Right renal cortex interstitium (tissue), 3 donors: ENCODE data around the gene TRIP11. TPM values are rescaled to one million over a fixed set of nuclear protein-coding genes. Genes with fewer than 3 reads are reported as not detected.
"Not testable (repeated sequence)": the region's sequence is repeated elsewhere in the genome, so short reads cannot be mapped to it uniquely, and the experiment has no call there.

Experiments used
- DNase-seq, 3 donors: peaks; one replicate each; pipeline ENCODE4 v3.0.0-alpha.2; 2013; ENCODE audit warnings: low read depth in 3 of 3, low spot score in 2 of 3
- polyA plus RNA-seq, 3 donors: library from polyadenylated mRNA; unstranded; fragments of 120-200 nt; gene quantifications; one replicate each; pipeline ENCODE4 v1.2.1, GENCODE V29; 2013; ENCODE audit not compliant: insufficient read length in 3 of 3

The TRIP11 gene
- 10 to 100 TPM; 39.9 to 46.3 (median 45.3) TPM for polyA plus RNA-seq

GRCh38 chr14:92039719-92040430, at the start of gene TRIP11:
TSS of gene TRIP11 (minus strand) at chr14:92040059. CDS start at chr14:92039685, 374 bp downstream.
- peak; percentile 83 to 88 (median 84) for DNase-seq

GRCh38 chr14:92088494-92088893, 48.6 kb upstream of the TRIP11 start:
- no peak for DNase-seq

GRCh38 chr14:92074555-92074954, 34.7 kb upstream of the TRIP11 start:
- DNase-seq = no peak

GRCh38 chr14:92058006-92058917, 18.4 kb upstream of the TRIP11 start:
- DNase-seq = no peak

GRCh38 chr14:92049781-92050180, 9.9 kb upstream of the TRIP11 start:
- no peak for DNase-seq

- not testable (repeated sequence) for DNase-seq
These were observed 9.4 kb upstream of the TRIP11 start for GRCh38 chr14:92049221-92049620.

GRCh38 chr14:92045904-92046303, 6.0 kb upstream of the TRIP11 start:
- not testable (repeated sequence) for DNase-seq

- not testable (repeated sequence) for DNase-seq
These were observed 1.9 kb upstream of the TRIP11 start for GRCh38 chr14:92041766-92042165.

GRCh38 chr14:92041203-92041602, 1.3 kb upstream of the TRIP11 start:
- DNase-seq = no peak

GRCh38 chr14:92040431-92041051, 682 bp upstream of the TRIP11 start:
- DNase-seq = peak in 2 of 3 donors; percentile 4 to 19

GRCh38 chr14:92039063-92039718, 668 bp downstream of the TRIP11 start:
- peak; percentile 65 to 69 (median 68) for DNase-seq

- DNase-seq = no peak
These were observed 1.9 kb downstream of the TRIP11 start for GRCh38 chr14:92037989-92038388.

GRCh38 chr14:92035890-92036289, 4.0 kb downstream of the TRIP11 start:
- no peak for DNase-seq

GRCh38 chr14:92033906-92034687, 5.8 kb downstream of the TRIP11 start:
- DNase-seq = no peak

GRCh38 chr14:92033433-92033832, 6.4 kb downstream of the TRIP11 start:
- no peak for DNase-seq

- DNase-seq = no peak
These were observed 13.2 kb downstream of the TRIP11 start for GRCh38 chr14:92026548-92027190.

- DNase-seq = no peak
These were observed 17.8 kb downstream of the TRIP11 start for GRCh38 chr14:92022036-92022435.

- DNase-seq = no peak
These were observed 18.3 kb downstream of the TRIP11 start for GRCh38 chr14:92021523-92021922.

GRCh38 chr14:92014040-92014439, 25.8 kb downstream of the TRIP11 start:
- DNase-seq = no peak
